Colon (tissue), 2 donors: ENCODE results near the gene POLR3A.
"Not testable (repeated sequence)": the region's sequence is repeated elsewhere in the genome, so short reads cannot be mapped to it uniquely, and the experiment has no call there.

Source experiments
- FAIRE-seq: peaks from 2 replicates; lab custom pipeline; 2012; peaks lifted over from hg19 to GRCh38; lab: Jason Lieb, UNC
- donor health status: control.
- donor health status: control.

POLR3A gene

GRCh38 chr10:78029269-78030226, at the start of gene POLR3A:
TSS of gene POLR3A (minus strand) at chr10:78029515. CDS start at chr10:78029407, 108 bp downstream.
- FAIRE-seq: no peak

DNA sequence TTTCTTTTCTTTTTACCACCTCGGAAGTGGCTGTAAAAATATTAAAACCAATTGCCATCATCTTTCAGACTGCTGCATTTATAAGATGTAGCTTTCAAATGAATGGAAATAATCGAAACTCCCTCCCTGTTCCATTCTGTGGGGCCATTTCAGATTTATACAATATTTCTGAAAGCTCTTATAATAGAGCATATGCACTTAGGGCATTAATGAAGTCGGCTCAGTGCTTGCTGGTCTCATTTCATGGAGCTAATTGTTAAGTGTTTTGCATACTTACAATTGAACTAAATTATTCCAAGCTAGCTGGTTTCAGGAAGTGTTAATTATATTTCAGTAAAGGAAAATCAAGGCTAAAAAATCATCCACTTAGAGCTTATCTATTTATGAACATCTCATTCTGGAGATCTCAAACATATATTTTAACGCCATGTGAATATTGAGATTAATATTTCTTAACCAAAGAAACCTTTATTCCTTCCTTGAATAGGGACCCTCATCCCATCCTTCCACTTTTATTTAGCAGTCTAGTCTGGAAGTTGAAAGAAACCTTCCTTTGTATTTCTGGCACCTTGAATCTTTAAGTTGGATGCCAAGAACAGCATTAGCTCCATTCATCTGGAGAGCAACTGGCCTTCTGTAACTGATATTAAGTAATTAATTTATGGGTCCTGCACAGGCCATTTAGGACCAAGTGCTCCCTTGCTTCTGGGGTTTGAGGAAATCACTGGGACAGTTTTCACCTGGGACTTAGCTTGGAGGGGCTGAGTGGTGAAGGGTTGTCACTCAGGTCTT, 49.4 kb upstream of the POLR3A start:
- FAIRE-seq: no peak

DNA sequence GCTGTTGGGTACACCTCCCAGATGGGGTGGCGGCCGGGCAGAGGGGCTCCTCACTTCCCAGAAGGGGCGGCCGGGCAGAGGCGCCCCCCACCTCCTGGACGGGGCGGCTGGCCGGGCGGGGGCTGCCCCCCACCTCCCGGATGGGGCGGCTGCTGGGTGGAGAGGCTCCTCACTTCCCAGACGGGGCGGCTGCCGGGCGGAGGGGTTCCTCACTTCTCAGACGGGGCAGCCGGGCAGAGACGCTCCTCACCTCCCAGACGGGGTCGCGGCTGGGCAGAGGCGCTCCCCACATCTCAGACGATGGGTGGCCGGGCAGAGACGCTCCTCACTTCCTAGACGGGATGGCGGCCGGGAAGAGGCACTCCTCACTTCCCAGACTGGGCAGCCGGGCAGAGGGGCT, 46.5 kb upstream of the POLR3A start:
- not testable (repeated sequence) for FAIRE-seq

GRCh38 chr10:78072504-78072903, 43.2 kb upstream of the POLR3A start:
- FAIRE-seq: no peak

- no peak for FAIRE-seq
Measured at GRCh38 chr10:78071857-78072179, 42.5 kb upstream of the POLR3A start.

DNA sequence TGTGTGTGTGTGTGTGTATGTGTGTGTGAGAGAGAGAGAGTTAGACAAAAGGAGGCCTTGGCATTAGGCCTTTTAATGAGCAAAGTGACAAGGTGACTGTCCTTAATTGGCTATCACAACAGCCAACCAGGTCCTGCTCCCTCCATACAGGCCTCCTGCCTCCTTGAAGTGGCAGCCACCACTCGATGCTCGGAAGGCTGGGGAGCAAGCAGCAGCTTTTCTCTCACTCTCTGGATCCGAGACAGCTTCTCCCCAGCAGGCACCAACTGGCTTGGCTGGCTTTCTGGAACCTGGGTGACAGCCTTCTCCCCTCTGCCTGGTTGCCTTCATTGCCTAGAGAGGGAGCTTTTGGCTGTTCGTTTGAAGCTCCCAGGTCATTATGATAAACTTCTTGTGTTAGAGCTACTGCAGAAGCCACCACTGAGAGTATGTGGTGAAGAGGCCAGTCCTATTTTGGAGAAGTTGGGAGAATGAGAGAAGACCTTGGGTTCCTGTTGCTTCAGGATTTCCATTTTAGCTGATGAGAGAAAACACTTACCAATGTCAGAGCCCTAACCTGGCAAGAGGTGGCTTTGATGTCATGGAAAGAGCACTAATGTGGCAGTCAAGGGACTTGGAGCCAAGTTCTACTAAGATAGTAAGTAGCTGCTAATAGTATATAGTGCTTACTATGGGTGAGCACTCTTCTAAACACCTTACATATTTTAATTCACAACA, 42.0 kb upstream of the POLR3A start:
- FAIRE-seq: no peak

GRCh38 chr10:78070726-78071125, 41.4 kb upstream of the POLR3A start:
- FAIRE-seq: no peak

DNA sequence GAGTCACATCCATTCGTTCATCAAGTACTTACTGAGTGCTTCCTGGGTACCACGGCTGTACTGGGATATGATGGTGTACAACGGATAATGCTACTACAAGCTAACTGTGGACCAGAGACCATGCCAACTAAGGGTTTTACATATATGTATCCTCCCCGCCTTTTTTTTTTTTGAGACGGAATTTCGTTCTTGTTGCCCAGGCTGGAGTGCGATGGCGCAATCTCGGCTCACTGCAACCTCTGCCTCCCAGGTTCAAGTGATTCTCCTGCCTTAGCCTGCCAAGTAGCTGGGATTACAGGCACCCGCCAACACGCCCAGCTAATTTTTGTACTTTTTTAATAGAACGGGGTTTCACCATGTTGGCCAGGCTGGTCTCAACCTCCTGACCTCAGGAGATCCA, 40.7 kb upstream of the POLR3A start:
- not testable (repeated sequence) for FAIRE-seq

GRCh38 chr10:78069151-78069550, 39.8 kb upstream of the POLR3A start:
- no peak for FAIRE-seq

DNA sequence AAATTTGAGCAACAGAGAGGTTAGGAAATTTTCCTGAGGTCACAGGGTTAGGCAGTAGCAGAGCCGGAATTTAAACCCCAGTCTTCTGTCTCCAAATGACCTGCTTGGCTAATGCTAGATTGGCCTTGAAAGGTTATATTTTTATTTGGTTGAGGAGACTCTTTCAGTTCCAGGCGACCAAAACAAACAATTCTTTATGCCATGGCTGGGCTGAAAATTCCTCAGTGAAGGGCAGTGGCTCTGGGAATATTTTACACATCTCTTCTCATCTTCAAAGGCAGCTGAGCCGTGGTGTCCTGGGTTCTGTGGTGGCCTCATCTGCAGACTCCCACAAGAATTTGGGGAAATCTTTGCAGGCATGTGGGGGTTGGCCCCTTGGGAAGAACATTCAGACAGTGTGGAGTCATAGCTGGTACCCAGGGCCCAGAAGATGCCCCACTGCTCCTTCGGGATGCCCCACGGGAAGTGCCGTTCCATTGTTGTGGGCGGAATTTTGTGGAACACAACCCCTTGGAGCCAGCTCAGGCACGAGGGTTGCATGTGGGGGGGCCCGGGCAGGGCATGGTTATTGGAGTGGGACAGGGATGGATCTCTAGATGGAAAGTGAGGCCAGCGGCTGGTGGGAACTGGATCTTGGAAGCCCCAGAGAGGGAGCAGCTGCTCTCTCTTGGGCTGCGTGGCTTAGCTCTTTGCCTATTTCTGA, 37.6 kb upstream of the POLR3A start:
- no peak for FAIRE-seq

DNA sequence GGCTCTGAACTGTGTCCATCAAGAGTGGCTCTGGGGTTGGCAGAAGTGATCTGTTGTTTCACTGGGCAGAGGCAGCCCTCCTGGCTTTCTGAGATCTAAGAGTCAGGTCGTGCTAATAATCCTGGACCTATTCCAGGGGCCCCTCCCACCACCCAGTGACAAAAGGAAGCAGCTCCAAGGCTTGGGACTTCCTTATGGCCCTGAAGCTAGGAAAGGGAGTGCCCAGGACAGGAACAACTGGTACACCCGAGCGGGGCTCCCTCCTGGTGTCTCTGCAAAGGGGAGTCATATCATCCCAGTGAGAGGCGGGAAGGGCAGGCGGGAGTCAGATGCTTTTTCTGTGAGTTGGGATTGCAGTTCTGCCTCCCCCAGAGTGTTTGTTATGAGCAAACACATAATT, 36.7 kb upstream of the POLR3A start:
- no peak for FAIRE-seq

DNA sequence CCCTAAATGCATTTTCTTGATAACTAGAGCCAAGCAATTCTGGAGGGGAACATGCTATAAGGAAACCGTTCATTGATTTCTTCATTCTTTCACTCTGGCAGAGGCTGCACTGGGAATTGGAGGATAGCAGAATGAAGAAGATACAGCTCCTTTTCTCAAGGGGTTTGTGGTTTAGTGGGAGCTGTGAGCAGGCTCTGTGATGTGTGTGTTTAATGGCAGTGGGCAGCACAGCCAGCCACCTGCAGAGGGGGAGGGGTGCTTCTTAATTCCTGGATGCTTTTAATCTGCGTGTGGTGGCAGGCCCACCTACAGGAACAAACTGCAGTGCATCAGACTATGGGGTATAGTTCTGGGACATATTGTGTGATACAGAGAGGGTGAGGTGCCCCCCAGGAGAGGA, 36.3 kb upstream of the POLR3A start:
- FAIRE-seq: no peak

- FAIRE-seq: not testable (repeated sequence)
Measured at GRCh38 chr10:78064919-78065318, 35.6 kb upstream of the POLR3A start.

- FAIRE-seq: no peak
Measured at GRCh38 chr10:78063236-78063635, 33.9 kb upstream of the POLR3A start.

GRCh38 chr10:78062296-78062695, 33.0 kb upstream of the POLR3A start:
- FAIRE-seq: no peak

DNA sequence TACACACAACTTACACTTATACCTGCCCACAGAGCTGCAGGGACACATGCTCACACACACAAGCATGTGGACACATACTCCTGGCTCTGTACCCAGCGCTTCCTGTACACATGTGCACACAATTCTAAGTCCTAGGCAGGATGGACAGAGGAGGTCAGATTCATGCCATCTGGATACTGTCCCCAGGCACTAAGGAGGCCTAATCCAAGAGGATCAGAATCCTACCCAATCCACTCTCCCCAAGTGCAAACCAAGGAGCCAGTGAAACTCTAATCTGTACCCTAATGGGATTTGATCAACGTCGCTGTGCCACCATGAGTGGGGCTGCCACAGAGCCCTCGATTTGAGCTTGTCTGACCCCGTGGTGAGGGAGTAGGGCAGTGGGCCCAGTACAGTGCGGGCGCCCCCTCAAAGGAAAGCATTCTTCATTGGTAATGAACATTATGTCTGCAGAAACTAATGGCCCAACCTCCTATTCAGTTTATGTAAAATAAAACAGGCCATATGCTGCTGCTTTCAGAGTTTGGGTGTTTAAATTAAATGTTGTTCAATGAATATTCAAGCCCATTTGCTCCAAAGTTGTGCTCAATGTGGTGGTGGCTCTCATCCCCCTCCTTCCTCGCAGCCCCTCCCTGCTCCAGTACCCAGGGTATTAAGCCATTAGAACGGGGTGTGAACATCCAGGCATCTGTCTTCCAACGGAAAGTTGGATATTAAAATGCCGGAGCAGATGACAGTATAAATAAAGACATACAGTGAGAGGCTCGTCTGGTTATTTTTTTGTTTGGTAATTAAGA, 30.8 kb upstream of the POLR3A start:
- no peak for FAIRE-seq

- no peak for FAIRE-seq
Measured at GRCh38 chr10:78058562-78058961, 29.2 kb upstream of the POLR3A start.

- FAIRE-seq: no peak
Measured at GRCh38 chr10:78053211-78053868, 24.0 kb upstream of the POLR3A start.

DNA sequence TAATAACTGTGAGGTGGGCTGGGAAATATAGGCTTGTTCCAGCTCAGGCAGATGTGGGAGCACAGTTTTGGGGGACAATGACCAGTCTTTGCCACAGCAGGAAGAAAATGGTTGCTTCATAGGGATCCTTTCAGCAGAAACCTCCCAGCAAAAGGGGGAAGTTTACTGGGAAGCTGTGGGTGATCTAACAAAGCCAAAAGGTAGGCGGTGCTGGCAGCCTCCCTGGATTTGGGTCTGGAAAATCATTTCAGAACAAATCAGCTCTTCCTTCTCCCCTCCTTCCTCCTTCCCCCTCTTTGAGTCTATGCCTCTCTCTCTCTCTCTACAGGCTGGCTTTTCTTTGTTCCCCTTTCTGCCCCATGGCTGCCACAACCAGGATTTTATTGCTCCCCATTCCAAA, 20.5 kb upstream of the POLR3A start:
- no peak for FAIRE-seq

- FAIRE-seq: no peak
Measured at GRCh38 chr10:78047314-78047891, 18.1 kb upstream of the POLR3A start.
